PC-9 (cell line): ENCODE data around the gene NUP210. TPM values are rescaled to one million over a fixed set of nuclear protein-coding genes. Genes with fewer than 3 reads are reported as not detected.

Experiments used
- BruUV-seq: library from RNA; stranded (reverse); fragments of 400-500 nt; replicated peaks from 2 replicates; lab custom pipeline; 2021; lab: Mats Ljungman, UMichigan
- CTCF ChIA-PET: fragments of 300-600 bp; sonication (Branson Sonifier 250); formaldehyde crosslinking; loops from one replicate; lab custom pipeline; 2022; ENCODE audit warnings: antibody characterized with exemption; lab: Charles Lee
- POLR2A ChIA-PET: fragments of 300-600 bp; sonication (Branson Sonifier 250); formaldehyde crosslinking; loops from one replicate; lab custom pipeline; 2022; ENCODE audit warnings: antibody characterized with exemption; ENCODE audit not compliant: unreplicated experiment; lab: Charles Lee
- DNase-seq, 2 experiments: peaks; one replicate each; pipeline versions ENCODE4 v3.0.0 to v3.0.0-alpha.2; 2015 to 2022; ENCODE audit warnings: mixed read lengths in 1 of 2
- H2AFZ ChIP-seq: fragments of 200-600 bp; sonication (generic); 2 replicates; pipeline ENCODE4 v1.8.1; 2017; ENCODE audit warnings: antibody characterized with exemption
- H3F3A ChIP-seq: fragments of 200-600 bp; sonication (generic); 2 replicates; pipeline ENCODE4 v1.8.1; 2017; ENCODE audit warnings: antibody characterized with exemption, mild to moderate bottlenecking, low read depth; ENCODE audit not compliant: insufficient read depth
- H3K27ac ChIP-seq: fragments of 200-600 bp; sonication (generic); 2 replicates; pipeline ENCODE4 v1.6.1; 2016; ENCODE audit warnings: mixed run types
- H3K27me3 ChIP-seq: fragments of 200-600 bp; sonication (generic); 2 replicates; pipeline ENCODE4 v1.6.1; 2016; ENCODE audit warnings: low read depth, mixed run types; ENCODE audit not compliant: insufficient read depth
- H3K36me3 ChIP-seq: fragments of 200-600 bp; sonication (generic); 2 replicates; pipeline ENCODE4 v1.6.1; 2016; ENCODE audit warnings: low read depth, mixed run types
- H3K4me1 ChIP-seq: fragments of 200-600 bp; sonication (generic); replicated peaks from 2 replicates; pipeline ENCODE4 v1.6.1; 2016; ENCODE audit warnings: mixed run types; ENCODE audit not compliant: insufficient read depth
- H3K4me2 ChIP-seq: fragments of 200-600 bp; sonication (generic); 2 replicates; pipeline ENCODE4 v1.6.1; 2017; ENCODE audit warnings: mixed run types
- H3K4me3 ChIP-seq: fragments of 200-600 bp; sonication (generic); 2 replicates; pipeline ENCODE4 v1.6.1; 2016; ENCODE audit warnings: mixed run types
- H3K79me2 ChIP-seq: fragments of 200-600 bp; sonication (generic); 2 replicates; pipeline ENCODE4 v1.6.1; 2017; ENCODE audit warnings: low read depth, mixed run types
- H3K9me2 ChIP-seq: fragments of 200-600 bp; sonication (generic); 2 replicates; pipeline ENCODE4 v1.8.1; 2017; ENCODE audit warnings: mild to moderate bottlenecking; ENCODE audit not compliant: insufficient read depth
- H3K9me3 ChIP-seq: fragments of 200-600 bp; sonication (generic); 2 replicates; pipeline ENCODE4 v1.8.1; 2016; ENCODE audit warnings: low read depth; ENCODE audit not compliant: insufficient read depth
- H4K20me1 ChIP-seq: fragments of 200-600 bp; sonication (generic); 2 replicates; pipeline ENCODE4 v1.8.1; 2017; ENCODE audit not compliant: insufficient read depth
- EZH2 ChIP-seq: fragments of 200-600 bp; sonication (generic); IDR thresholded peaks from 2 replicates; pipeline ENCODE4 v1.8.0; 2017; ENCODE audit warnings: antibody characterized with exemption, low read depth
- intact Hi-C: fragments of 100-400 bp; cut with micrococcal nuclease; formaldehyde crosslinking; loops from one replicate; pipeline ENCODE4 v1.10.0; 2022; ENCODE audit not compliant: unreplicated experiment
- total RNA-seq: library from RNA; stranded (reverse); gene quantifications from 2 replicates; pipeline ENCODE4 v1.2.3, GENCODE V29; 2021
- TF ChIP-seq, protein P1 (sequence below): fragments of 200-600 bp; sonication (generic); conservative IDR thresholded peaks from 2 replicates; pipeline ENCODE4 v1.6.1; 2017; ENCODE audit warnings: mixed run types, antibody characterized with exemption, mild to moderate bottlenecking, moderate library complexity

The NUP210 gene
- total RNA-seq, 1 experiment from 2014 or later, result 84.0 TPM

DNA sequence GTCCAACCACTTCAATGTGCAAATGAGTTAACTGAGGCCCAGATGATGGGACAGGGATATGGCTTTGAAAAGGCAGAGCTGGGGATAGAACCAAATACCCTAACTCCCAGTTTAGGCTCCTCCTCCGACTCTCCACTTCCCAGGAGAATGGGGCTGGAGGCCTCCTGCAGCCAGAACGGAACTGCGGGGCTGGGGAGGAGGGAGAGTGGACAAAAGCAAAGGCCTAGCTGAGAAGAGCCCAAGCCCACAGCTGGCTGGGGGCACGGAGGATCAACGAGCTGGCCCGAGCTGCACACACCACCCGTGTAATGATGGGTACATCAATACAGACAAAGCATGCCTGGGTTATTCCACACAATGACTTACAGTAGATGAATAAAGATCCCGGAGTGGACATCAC lies 74.8 kb downstream of the NUP210 start:
- POLR2A ChIA-PET, result no interaction called here
- intact Hi-C loops, result no loop called here
- H3F3A ChIP-seq, result no peaks in the 10 kb centered on the region
- BruUV-seq, result no TSS peak
- H3K4me2 ChIP-seq, result no peak overlapping the region
- TF ChIP-seq EZH2, result no peak
- TF ChIP-seq, protein P1, sequence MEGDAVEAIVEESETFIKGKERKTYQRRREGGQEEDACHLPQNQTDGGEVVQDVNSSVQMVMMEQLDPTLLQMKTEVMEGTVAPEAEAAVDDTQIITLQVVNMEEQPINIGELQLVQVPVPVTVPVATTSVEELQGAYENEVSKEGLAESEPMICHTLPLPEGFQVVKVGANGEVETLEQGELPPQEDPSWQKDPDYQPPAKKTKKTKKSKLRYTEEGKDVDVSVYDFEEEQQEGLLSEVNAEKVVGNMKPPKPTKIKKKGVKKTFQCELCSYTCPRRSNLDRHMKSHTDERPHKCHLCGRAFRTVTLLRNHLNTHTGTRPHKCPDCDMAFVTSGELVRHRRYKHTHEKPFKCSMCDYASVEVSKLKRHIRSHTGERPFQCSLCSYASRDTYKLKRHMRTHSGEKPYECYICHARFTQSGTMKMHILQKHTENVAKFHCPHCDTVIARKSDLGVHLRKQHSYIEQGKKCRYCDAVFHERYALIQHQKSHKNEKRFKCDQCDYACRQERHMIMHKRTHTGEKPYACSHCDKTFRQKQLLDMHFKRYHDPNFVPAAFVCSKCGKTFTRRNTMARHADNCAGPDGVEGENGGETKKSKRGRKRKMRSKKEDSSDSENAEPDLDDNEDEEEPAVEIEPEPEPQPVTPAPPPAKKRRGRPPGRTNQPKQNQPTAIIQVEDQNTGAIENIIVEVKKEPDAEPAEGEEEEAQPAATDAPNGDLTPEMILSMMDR, result no peak
- no peaks in the 10 kb centered on the region; the same call in 1 of the 2 replicates for H3K36me3 ChIP-seq
- H3K9me3 ChIP-seq, result no peaks in the 10 kb centered on the region
- no peak for DNase-seq
- CTCF ChIA-PET, result no interaction called here
- no peaks in the 10 kb centered on the region for H3K27me3 ChIP-seq
- no peak overlapping the region for H3K4me3 ChIP-seq
- no peak overlapping the region for H2AFZ ChIP-seq
- no peaks in the 10 kb centered on the region for H3K9me2 ChIP-seq
- H3K4me1 ChIP-seq, result no peaks in the 10 kb centered on the region
- no peaks in the 10 kb centered on the region for H4K20me1 ChIP-seq
- H3K79me2 ChIP-seq, result no peaks in the 10 kb centered on the region
- no peak overlapping the region for H3K27ac ChIP-seq

DNA sequence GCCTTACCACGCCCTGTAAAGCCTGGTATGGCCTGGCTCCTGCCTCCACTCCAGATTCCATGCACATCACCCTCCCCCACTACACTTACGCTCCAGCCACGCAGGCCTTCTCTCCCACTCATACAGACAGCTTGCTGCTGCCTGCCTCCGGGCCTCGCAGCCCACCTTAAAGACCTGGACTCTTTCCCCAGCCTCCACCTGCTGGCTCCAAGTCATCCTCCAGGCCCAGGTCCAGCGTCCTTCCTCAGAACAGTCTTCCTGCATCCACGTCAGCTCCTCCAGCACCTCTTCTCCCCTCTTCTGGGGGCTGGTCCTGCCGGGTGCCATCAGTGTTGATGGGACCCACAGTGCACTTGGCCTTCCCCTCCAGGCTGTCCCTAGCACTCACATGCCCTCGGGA lies 75.5 kb downstream of the NUP210 start:
- H4K20me1 ChIP-seq, result no peaks in the 10 kb centered on the region
- no peaks in the 10 kb centered on the region for H3K9me2 ChIP-seq
- H3K27ac ChIP-seq, result no peak overlapping the region
- no peaks in the 10 kb centered on the region for H3K4me1 ChIP-seq
- no peaks in the 10 kb centered on the region; the same call in none of the 2 replicates for H3K36me3 ChIP-seq
- TF ChIP-seq, protein P1, result no peak
- TF ChIP-seq EZH2, result no peak
- H3K4me3 ChIP-seq, result no peak overlapping the region
- H3K79me2 ChIP-seq, result no peaks in the 10 kb centered on the region
- intact Hi-C loops, result no loop called here
- BruUV-seq, result no TSS peak
- H3K4me2 ChIP-seq, result no peak overlapping the region
- H3K9me3 ChIP-seq, result no peaks in the 10 kb centered on the region
- H2AFZ ChIP-seq, result no peak overlapping the region
- CTCF ChIA-PET, result no interaction called here
- POLR2A ChIA-PET, result no interaction called here
- H3K27me3 ChIP-seq, result no peaks in the 10 kb centered on the region
- no peaks in the 10 kb centered on the region for H3F3A ChIP-seq
- DNase-seq, result no peak

DNA sequence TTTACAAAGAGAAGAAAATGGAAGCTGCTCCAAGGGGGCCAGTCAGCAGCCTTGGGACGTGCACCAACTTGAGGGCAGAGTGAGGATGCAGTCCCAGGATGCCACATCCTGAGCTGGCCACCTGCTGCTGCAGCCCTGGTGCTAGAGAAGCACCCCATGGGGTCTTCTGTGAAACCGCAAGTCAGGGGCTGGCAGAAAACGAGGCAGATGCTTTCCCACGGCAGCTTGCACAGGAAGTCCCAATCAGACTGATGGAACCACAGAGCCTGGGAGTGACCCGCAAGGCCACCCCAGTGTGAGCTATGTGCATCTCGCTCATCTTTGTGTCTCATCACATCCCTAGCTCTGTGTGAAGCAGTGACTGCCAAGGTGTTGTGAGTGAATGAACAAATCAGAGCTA lies 76.5 kb downstream of the NUP210 start:
- intact Hi-C loops, result no loop called here

More for the DNA sequence above, 76.5 kb downstream of the NUP210 start:
- no peak overlapping the region for H3K4me3 ChIP-seq
- DNase-seq, result no peak
- H3K4me1 ChIP-seq, result no peaks in the 10 kb centered on the region
- ChIA-PET CTCF (no interaction called here), POLR2A (no interaction called here)
- no peaks in the 10 kb centered on the region for H3K27me3 ChIP-seq
- no peaks in the 10 kb centered on the region for H3F3A ChIP-seq
- no peaks in the 10 kb centered on the region; the same call in none of the 2 replicates for H3K36me3 ChIP-seq
- no peaks in the 10 kb centered on the region for H3K79me2 ChIP-seq
- no peak overlapping the region for H3K4me2 ChIP-seq
- H3K9me3 ChIP-seq, result no peaks in the 10 kb centered on the region
- no peak overlapping the region for H3K27ac ChIP-seq
- H3K9me2 ChIP-seq, result no peaks in the 10 kb centered on the region
- TF ChIP-seq EZH2, result no peak
- TF ChIP-seq, protein P1, result no peak
- BruUV-seq, result no TSS peak
- no peaks in the 10 kb centered on the region for H4K20me1 ChIP-seq
- no peak overlapping the region for H2AFZ ChIP-seq
